Middle frontal gyrus (tissue), 1 donor: ENCODE measurements around the gene SAE1.

Experiments used
- DNase-seq: peaks from one replicate; pipeline ENCODE4 v3.0.0-alpha.2; 2015; ENCODE audit warnings: low spot score; ENCODE audit errors: extremely low spot score

Gene SAE1

GRCh38 chr19:47210689-47211316 is 80.2 kb downstream of the SAE1 start:
- no peak for DNase-seq

GRCh38 chr19:47215581-47215980 is 84.9 kb downstream of the SAE1 start:
- no peak for DNase-seq

GRCh38 chr19:47221080-47221841 is 90.6 kb downstream of the SAE1 start:
- no peak for DNase-seq

- DNase-seq, result no peak
These were observed 91.3 kb downstream of the SAE1 start for GRCh38 chr19:47221890-47222289.

- peak; percentile 89 for DNase-seq
These were observed 95.3 kb downstream of the SAE1 start for GRCh38 chr19:47225746-47226425.

GRCh38 chr19:47226426-47227351 is 96.1 kb downstream of the SAE1 start:
- DNase-seq, result no peak

- DNase-seq, result no peak
These were observed 96.9 kb downstream of the SAE1 start for GRCh38 chr19:47227352-47228167.

GRCh38 chr19:47228168-47228936 is 97.7 kb downstream of the SAE1 start:
- no peak for DNase-seq

GRCh38 chr19:47228937-47229675 is 98.5 kb downstream of the SAE1 start:
- DNase-seq, result no peak

GRCh38 chr19:47229676-47230053 is 99.0 kb downstream of the SAE1 start:
- no peak for DNase-seq

GRCh38 chr19:47230054-47230920 is 99.7 kb downstream of the SAE1 start:
- no peak for DNase-seq

GRCh38 chr19:47230921-47231214 is 100.2 kb downstream of the SAE1 start, which contains the start of gene BBC3:
TSS of gene BBC3 (minus strand) at chr19:47231199. CDS start at chr19:47228431, 2,768 bp downstream.
- DNase-seq, result no peak

GRCh38 chr19:47231215-47232054 is 100.8 kb downstream of the SAE1 start:
- DNase-seq, result no peak

GRCh38 chr19:47232422-47233211 is 102.0 kb downstream of the SAE1 start:
- no peak for DNase-seq

GRCh38 chr19:47236072-47236675 is 105.5 kb downstream of the SAE1 start:
- DNase-seq, result no peak

GRCh38 chr19:47239152-47239551 is 108.5 kb downstream of the SAE1 start:
- no peak for DNase-seq
